Liver (tissue), 3 donors: ENCODE measurements around the gene ALS2CL.

ENCODE experiments used
- CTCF ChIP-seq: fragments of 150-350 bp; IDR thresholded peaks from 2 replicates; pipeline ENCODE4 v1.5.1; 2017; ENCODE audit warnings: improper control_type of control experiment, low read depth, low read length; ENCODE audit not compliant: missing input control
- EGR1 ChIP-seq, 2 donors: IDR thresholded peaks; 2 replicates each; pipeline ENCODE4 v1.6.1; 2016 to 2018; ENCODE audit warnings: antibody characterized with exemption in 2 of 2, low read depth in 2 of 2
- HNF4G ChIP-seq: IDR thresholded peaks from 2 replicates; pipeline ENCODE4 v1.6.1; 2016; ENCODE audit warnings: antibody characterized with exemption
- JUND ChIP-seq, 2 donors: IDR thresholded peaks; 2 replicates each; pipeline ENCODE4 v1.6.1; 2016; ENCODE audit warnings: antibody characterized with exemption in 2 of 2
- MAX ChIP-seq: IDR thresholded peaks from 2 replicates; pipeline ENCODE4 v1.6.1; 2016; ENCODE audit warnings: antibody characterized with exemption
- RAD21 ChIP-seq, 2 donors: IDR thresholded peaks; 2 replicates each; pipeline ENCODE4 v1.6.1; 2016; ENCODE audit warnings: antibody characterized with exemption in 2 of 2, mild to moderate bottlenecking in 2 of 2
- REST ChIP-seq: IDR thresholded peaks from 2 replicates; pipeline ENCODE4 v1.6.1; 2016; ENCODE audit warnings: antibody characterized with exemption, mild to moderate bottlenecking
- SP1 ChIP-seq: IDR thresholded peaks from 2 replicates; pipeline ENCODE4 v1.6.1; 2018; ENCODE audit warnings: antibody characterized with exemption, mild to moderate bottlenecking
- TAF1 ChIP-seq: conservative IDR thresholded peaks from 2 replicates; pipeline ENCODE4 v1.6.1; 2016; ENCODE audit warnings: antibody characterized with exemption, mild to moderate bottlenecking
- YY1 ChIP-seq: IDR thresholded peaks from 2 replicates; pipeline ENCODE4 v1.6.1; 2016; ENCODE audit warnings: antibody characterized with exemption, mild to moderate bottlenecking
- ZBTB33 ChIP-seq: IDR thresholded peaks from 2 replicates; pipeline ENCODE4 v1.6.1; 2016; ENCODE audit warnings: antibody characterized with exemption
- donor health status: healthy.
- donor health status: healthy.

- peak; percentile 14 for TF ChIP-seq CTCF
- no peak for TF ChIP-seq REST
- no peak for TF ChIP-seq TAF1
- no peak for TF ChIP-seq YY1
- TF ChIP-seq RAD21 (IDR thresholded peaks at IDR 0.05): peak; percentile 48 to 54
- no peak for TF ChIP-seq EGR1 (IDR thresholded peaks at IDR 0.05; ENCODE audit: low read depth in 2 of 2)
- no peak for TF ChIP-seq MAX
- no peak for TF ChIP-seq JUND (IDR thresholded peaks at IDR 0.05)
- no peak for TF ChIP-seq HNF4G
- no peak for TF ChIP-seq ZBTB33
- no peak for TF ChIP-seq SP1
These were observed 29.8 kb downstream of the ALS2CL start for GRCh38 chr3:46663591-46664135.
